Neuronal stem cell (in vitro differentiated cells): ENCODE results near the gene TINAGL1.
A peak's percentile ranks its signal among the peaks of the same experiment; 100 is the strongest.

Experiments used
- DNase-seq: peaks from one replicate; pipeline ENCODE4 v3.0.0-alpha.2; 2013; ENCODE audit warnings: low spot score
- H2AFZ ChIP-seq: one replicate; pipeline ENCODE4 v1.6.1; 2013; ENCODE audit warnings: mild to moderate bottlenecking, low read length, inconsistent platforms
- H2AK5ac ChIP-seq: 2 replicates; pipeline ENCODE4 v1.6.1; 2013; ENCODE audit warnings: low read depth, mild to moderate bottlenecking, inconsistent platforms, low read length, moderate library complexity, mixed read lengths
- H2BK120ac ChIP-seq: 2 replicates; pipeline ENCODE4 v1.6.1; 2013; ENCODE audit warnings: low read depth, mild to moderate bottlenecking, inconsistent platforms, low read length, moderate library complexity, mixed read lengths
- H2BK12ac ChIP-seq: one replicate; pipeline ENCODE4 v1.6.1; 2013; ENCODE audit warnings: low read length, inconsistent platforms
- H2BK15ac ChIP-seq: 2 replicates; pipeline ENCODE4 v1.6.1; 2013; ENCODE audit warnings: mild to moderate bottlenecking, low read length, inconsistent platforms, mixed read lengths
- H2BK5ac ChIP-seq: one replicate; pipeline ENCODE4 v1.6.1; 2013; ENCODE audit warnings: inconsistent platforms, mild to moderate bottlenecking, low read length, moderate library complexity
- H3K14ac ChIP-seq: one replicate; pipeline ENCODE4 v1.6.1; 2013; ENCODE audit warnings: low read length, inconsistent platforms
- H3K18ac ChIP-seq: 2 replicates; pipeline ENCODE4 v1.6.1; 2013; ENCODE audit warnings: low read length, inconsistent platforms
- H3K23ac ChIP-seq: 2 replicates; pipeline ENCODE4 v1.6.1; 2013; ENCODE audit warnings: low read depth, mild to moderate bottlenecking, mixed read lengths, low read length, inconsistent platforms; ENCODE audit not compliant: poor library complexity
- H3K27ac ChIP-seq: replicated peaks from 3 replicates; pipeline ENCODE4 v1.5.1; 2013; ENCODE audit warnings: low read length, inconsistent platforms
- H3K27me3 ChIP-seq, 3 experiments: 2 replicates each; pipeline ENCODE4 v1.6.1; 2013; ENCODE audit warnings: low read length in 3 of 3, mild to moderate bottlenecking in 2 of 3, inconsistent platforms in 1 of 3, low read depth in 1 of 3, mixed read lengths in 1 of 3, moderate library complexity in 1 of 3; ENCODE audit not compliant: control insufficient read depth in 3 of 3, insufficient read depth in 3 of 3
- H3K36me3 ChIP-seq, 2 donors: replicated peaks in 1 of 2; 2 replicates each; pipeline ENCODE4 v1.6.1; 2013; ENCODE audit warnings: low read length in 2 of 2; ENCODE audit not compliant: control insufficient read depth in 2 of 2, insufficient read depth in 2 of 2
- H3K4ac ChIP-seq: 2 replicates; pipeline ENCODE4 v1.6.1; 2013; ENCODE audit warnings: inconsistent platforms, mild to moderate bottlenecking, low read length, moderate library complexity
- H3K4me1 ChIP-seq, 2 donors: 1 replicate in 1 of 2; 2 replicates in 1 of 2; pipeline ENCODE4 v1.6.1; 2013; ENCODE audit warnings: low read length in 2 of 2, low read depth in 1 of 2; ENCODE audit not compliant: control insufficient read depth in 2 of 2, insufficient read depth in 1 of 2
- H3K4me2 ChIP-seq: one replicate; pipeline ENCODE4 v1.6.1; 2013; ENCODE audit warnings: mild to moderate bottlenecking, low read length, inconsistent platforms; ENCODE audit not compliant: insufficient read depth, poor library complexity, severe bottlenecking
- H3K4me3 ChIP-seq, 2 donors: 2 replicates each; pipeline ENCODE4 v1.5.1; 2013; ENCODE audit warnings: low read length in 2 of 2, mild to moderate bottlenecking in 2 of 2, inconsistent platforms in 1 of 2, moderate library complexity in 1 of 2
- H3K79me1 ChIP-seq: one replicate; pipeline ENCODE4 v1.6.1; 2013; ENCODE audit warnings: low read depth, mild to moderate bottlenecking, inconsistent platforms, low read length, moderate library complexity
- H3K9ac ChIP-seq: one replicate; pipeline ENCODE4 v1.6.1; 2013; ENCODE audit warnings: mild to moderate bottlenecking, low read depth, low read length, inconsistent platforms; ENCODE audit not compliant: poor library complexity
- H3K9me3 ChIP-seq, 2 donors: replicated peaks in 1 of 2; 2 replicates each; pipeline versions ENCODE3 to v1.6.1; 2013; ENCODE audit warnings: low read length in 2 of 2, mild to moderate bottlenecking in 2 of 2, inconsistent platforms in 1 of 2, low read depth in 1 of 2, mixed read lengths in 1 of 2, moderate library complexity in 1 of 2; ENCODE audit not compliant: control insufficient read depth in 2 of 2, insufficient read depth in 1 of 2
- H4K8ac ChIP-seq: one replicate; pipeline ENCODE4 v1.6.1; 2013; ENCODE audit warnings: low read depth, mild to moderate bottlenecking, inconsistent platforms, low read length, moderate library complexity
- H4K91ac ChIP-seq: one replicate; pipeline ENCODE4 v1.6.1; 2013; ENCODE audit warnings: low read length, low read depth, mild to moderate bottlenecking, inconsistent platforms; ENCODE audit not compliant: poor library complexity
- WGBS, 2 donors: extraction: QIAGEN DNeasy Blood & Tissue Kit; methylation state at CpG; one replicate each; pipeline ENCODE4 v1.1.7; 2013; ENCODE audit warnings: missing lambda C conversion rate in 2 of 2, mixed read lengths in 1 of 2; ENCODE audit not compliant: insufficient read length in 2 of 2, insufficient replicate concordance in 1 of 2; ENCODE audit errors: extremely low coverage in 2 of 2; 5-methylcytosine and 5-hydroxymethylcytosine counted together

TINAGL1 gene

GRCh38 chr1:31584869-31585735, 8.8 kb downstream of the TINAGL1 start:
- no peaks in the 10 kb centered on the region for H3K9me3 ChIP-seq
- no peaks in the 10 kb centered on the region for H3K36me3 ChIP-seq
- peak overlapping the region; percentile 54 for H2AK5ac ChIP-seq
- no peak overlapping the region for H4K91ac ChIP-seq
- H3K4me3 ChIP-seq = no peak overlapping the region
- H3K9ac ChIP-seq = peak overlapping the region; percentile 72
- peak overlapping the region; percentile 64 for H2BK12ac ChIP-seq
- peaks cover 0 to 2% of the 10 kb centered on the region in 2 donors for H3K4me1 ChIP-seq
- no CpG with 5 or more reads among the region's 27 CpGs for WGBS, 2 donors
- no peak overlapping the region for H3K4me2 ChIP-seq
- H3K14ac ChIP-seq = no peak overlapping the region
- no peak for DNase-seq
- no peak overlapping the region for H2BK120ac ChIP-seq
- H3K27me3 ChIP-seq = peaks cover 0 to 76% (median 19%) of the 10 kb centered on the region in 3 experiments
- H2AFZ ChIP-seq = no peak overlapping the region
- H2BK5ac ChIP-seq = no peak overlapping the region
- no peak overlapping the region for H3K27ac ChIP-seq
- peak overlapping the region; percentile 65 for H3K18ac ChIP-seq
- peak overlapping the region; percentile 46 for H2BK15ac ChIP-seq
- peak overlapping the region; percentile 86 for H3K23ac ChIP-seq
- no peak overlapping the region for H4K8ac ChIP-seq
- no peaks in the 10 kb centered on the region for H3K79me1 ChIP-seq
- no peak overlapping the region for H3K4ac ChIP-seq

GRCh38 chr1:31585736-31586365, 9.5 kb downstream of the TINAGL1 start:
- no peak for DNase-seq
- no peak overlapping the region for H2BK120ac ChIP-seq
- no peaks in the 10 kb centered on the region for H3K4me1 ChIP-seq
- no peak overlapping the region for H3K14ac ChIP-seq
- H2AK5ac ChIP-seq = peak overlapping the region; percentile 54
- no CpG with 5 or more reads among the region's 11 CpGs for WGBS, 2 donors
- no peak overlapping the region for H2BK12ac ChIP-seq
- peak overlapping the region; percentile 48 for H2BK5ac ChIP-seq
- H3K79me1 ChIP-seq = no peaks in the 10 kb centered on the region
- no peaks in the 10 kb centered on the region for H3K36me3 ChIP-seq
- H3K4me3 ChIP-seq = no peak overlapping the region
- peak overlapping the region; percentile 19 for H3K18ac ChIP-seq
- no peaks in the 10 kb centered on the region for H3K9me3 ChIP-seq
- no peak overlapping the region for H4K91ac ChIP-seq
- H3K23ac ChIP-seq = no peak overlapping the region
- H3K4ac ChIP-seq = no peak overlapping the region
- no peak overlapping the region for H4K8ac ChIP-seq
- no peak overlapping the region for H3K4me2 ChIP-seq
- no peak overlapping the region for H2BK15ac ChIP-seq
- H2AFZ ChIP-seq = no peak overlapping the region
- no peak overlapping the region for H3K27ac ChIP-seq
- peaks cover 0 to 73% (median 19%) of the 10 kb centered on the region in 3 experiments for H3K27me3 ChIP-seq
- peak overlapping the region; percentile 12 for H3K9ac ChIP-seq

- no CpG with 5 or more reads among the region's 47 CpGs for WGBS, 2 donors
- Histone ChIP-seq H3K4me2 (peak overlapping the region; percentile 32), H2BK12ac (no peak overlapping the region), H4K8ac (peak overlapping the region; percentile 48), H3K23ac (no peak overlapping the region), H3K27me3 (peaks cover 0 to 73% (median 19%) of the 10 kb centered on the region in 3 experiments), H2BK120ac (no peak overlapping the region), H3K79me1 (no peaks in the 10 kb centered on the region), H3K18ac (peak overlapping the region; percentile 22), H3K9me3 (no peaks in the 10 kb centered on the region), H2BK15ac (peak overlapping the region; percentile 62), H3K4me3 (peak overlapping the region in 1 of 2 donors; percentile 53), H3K27ac (no peak overlapping the region), H4K91ac (no peak overlapping the region), H3K4ac (no peak overlapping the region), H3K36me3 (no peaks in the 10 kb centered on the region), H2AFZ (no peak overlapping the region), H3K14ac (no peak overlapping the region), H2BK5ac (peak overlapping the region; percentile 48), H2AK5ac (peak overlapping the region; percentile 81), H3K4me1 (no peaks in the 10 kb centered on the region), H3K9ac (no peak overlapping the region)
- DNase-seq = no peak
Observed at GRCh38 chr1:31586376-31587327, 10.3 kb downstream of the TINAGL1 start.
